ENCODE measurements around the gene IFT20.
"Not testable (repeated sequence)": the region's sequence is repeated elsewhere in the genome, so short reads cannot be mapped to it uniquely, and the experiment has no call there.

Gene IFT20

DNA sequence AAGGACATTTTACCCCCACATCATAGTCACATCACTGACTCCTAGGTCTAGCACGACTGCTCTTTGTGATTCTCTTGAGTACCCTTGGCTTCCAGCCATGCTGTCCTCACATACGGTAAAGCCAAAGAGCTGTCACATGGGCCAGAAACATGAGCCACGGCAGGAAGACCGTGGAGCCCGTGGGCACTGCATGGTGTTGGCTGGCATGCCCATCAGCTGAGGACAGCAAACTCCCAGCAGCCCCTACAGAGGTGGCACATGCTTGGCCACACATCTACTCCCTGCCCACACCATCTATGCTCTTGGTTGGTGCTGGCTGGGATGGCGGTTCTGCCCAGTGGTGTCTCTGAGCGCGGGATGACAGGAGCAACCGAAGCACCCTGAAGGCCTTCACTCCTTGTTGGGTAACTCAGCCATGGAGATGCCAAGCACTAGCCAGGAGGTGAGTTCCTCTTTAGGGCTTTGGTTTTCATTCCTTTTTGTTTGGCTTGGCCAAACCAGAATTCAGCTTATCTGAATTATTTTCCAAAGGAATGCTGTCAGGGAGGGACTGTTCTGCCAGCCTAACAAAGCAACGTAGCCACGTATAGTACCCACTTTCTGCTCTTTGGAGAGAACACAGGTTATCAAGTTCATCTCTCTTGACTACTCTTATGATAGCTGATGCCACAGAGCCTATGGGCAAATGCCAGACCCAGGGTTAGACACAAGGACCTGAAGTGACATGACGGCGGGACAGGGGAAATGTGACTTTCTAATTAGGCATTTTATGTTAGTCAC lies 10.3 kb upstream of the IFT20 start:
- Histone ChIP-seq H3K27ac (ENCODE audit: low read depth, low read length) (peak overlapping the region; percentile 75), H3K4me3 (ENCODE audit: low read depth, low read length) (no peak overlapping the region), H3K79me2 (ENCODE audit: control insufficient read depth, insufficient read depth, low read length, unreplicated experiment) (no peaks in the 10 kb centered on the region), H3K4me1 (ENCODE audit: control insufficient read depth, insufficient read depth, low read length, unreplicated experiment) (peaks cover 29% of the 10 kb centered on the region), H3K36me3 (ENCODE audit: insufficient read depth, low read length) (peaks cover 40% of the 10 kb centered on the region), H3K27me3 (ENCODE audit: insufficient read depth, low read length) (no peaks in the 10 kb centered on the region), H2AFZ (ENCODE audit: low read length, unreplicated experiment) (no peak overlapping the region)

DNA sequence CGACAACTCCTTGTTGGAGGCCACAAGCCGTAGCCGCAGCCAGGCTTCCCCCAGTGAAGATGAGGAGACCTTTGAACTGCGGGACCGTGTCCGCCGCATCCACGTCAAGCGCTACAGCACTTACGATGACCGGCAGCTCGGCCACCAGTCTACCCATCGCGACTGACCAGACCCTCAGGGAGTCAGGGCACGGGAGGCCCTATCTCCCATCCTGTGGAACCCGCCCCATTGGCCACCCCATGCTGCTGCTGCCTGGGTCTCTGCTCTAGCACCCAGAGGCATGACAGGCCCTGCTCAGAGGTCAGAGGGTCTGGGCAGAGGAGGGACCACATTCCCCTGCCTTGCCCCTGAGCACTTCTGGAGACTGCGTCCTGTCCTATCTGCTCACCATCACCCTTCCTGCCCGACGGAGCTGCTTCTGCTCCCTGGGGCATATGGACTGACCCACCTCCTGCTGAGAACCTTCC lies 9.2 kb upstream of the IFT20 start:
- Histone ChIP-seq H3K27me3 (ENCODE audit: insufficient read depth, low read length) (no peaks in the 10 kb centered on the region), H2AFZ (ENCODE audit: low read length, unreplicated experiment) (no peak overlapping the region), H3K4me1 (ENCODE audit: control insufficient read depth, insufficient read depth, low read length, unreplicated experiment) (peaks cover 29% of the 10 kb centered on the region), H3K27ac (ENCODE audit: low read depth, low read length) (no peak overlapping the region), H3K79me2 (ENCODE audit: control insufficient read depth, insufficient read depth, low read length, unreplicated experiment) (peaks cover 6% of the 10 kb centered on the region), H3K4me3 (ENCODE audit: low read depth, low read length) (no peak overlapping the region), H3K36me3 (ENCODE audit: insufficient read depth, low read length) (peaks cover 36% of the 10 kb centered on the region)

DNA sequence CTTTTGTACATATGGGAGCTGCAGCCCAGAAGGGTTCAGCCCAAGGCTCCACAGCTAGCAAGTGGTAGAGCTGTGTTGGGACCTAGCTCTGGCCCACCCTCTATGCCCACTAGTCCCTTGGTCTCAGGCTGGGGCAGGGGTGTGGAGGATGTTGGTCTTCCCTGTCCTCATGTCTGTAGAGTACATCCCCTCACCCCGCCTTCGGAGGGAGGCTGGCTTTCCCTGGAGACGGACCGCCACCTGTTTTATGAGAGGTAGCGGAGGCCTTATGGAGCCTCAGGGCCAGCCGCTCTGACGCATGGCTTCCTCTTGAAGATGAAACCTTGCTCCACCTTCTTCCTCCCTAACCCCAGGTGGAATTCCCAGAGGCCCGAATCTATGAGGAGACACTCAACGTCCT lies 8.7 kb upstream of the IFT20 start:
- H3K4me3 ChIP-seq (ENCODE audit: low read depth, low read length) = no peak overlapping the region
- peaks cover 9% of the 10 kb centered on the region for H3K79me2 ChIP-seq (ENCODE audit: control insufficient read depth, insufficient read depth, low read length, unreplicated experiment)
- no peak overlapping the region for H3K27ac ChIP-seq (ENCODE audit: low read depth, low read length)
- no peaks in the 10 kb centered on the region for H3K27me3 ChIP-seq (ENCODE audit: insufficient read depth, low read length)
- peaks cover 29% of the 10 kb centered on the region for H3K4me1 ChIP-seq (ENCODE audit: control insufficient read depth, insufficient read depth, low read length, unreplicated experiment)
- peaks cover 36% of the 10 kb centered on the region for H3K36me3 ChIP-seq (ENCODE audit: insufficient read depth, low read length)
- no peak overlapping the region for H2AFZ ChIP-seq (ENCODE audit: low read length, unreplicated experiment)

DNA sequence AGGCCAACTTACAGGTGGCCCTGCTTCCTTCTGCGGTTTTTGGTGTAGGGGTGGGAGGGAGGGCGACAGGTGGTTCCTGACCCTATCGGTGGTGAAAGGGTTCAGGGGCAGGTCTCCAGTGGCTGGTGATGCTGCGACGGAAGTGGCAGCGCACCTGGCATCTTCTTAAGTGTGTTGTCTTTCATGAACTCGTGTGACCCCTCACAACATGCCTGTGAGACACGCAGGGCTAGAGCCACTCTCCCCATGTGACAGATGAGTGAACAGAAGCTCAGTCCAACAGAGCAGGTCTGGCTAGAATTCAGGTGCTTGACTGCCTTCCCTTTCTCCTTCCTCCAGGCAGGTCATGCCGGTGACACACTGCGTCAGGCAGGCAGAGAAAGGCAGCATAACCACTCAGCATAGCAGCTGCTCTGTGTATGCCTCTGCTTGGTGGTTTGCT lies 8.2 kb upstream of the IFT20 start:
- peaks cover 12% of the 10 kb centered on the region for H3K79me2 ChIP-seq (ENCODE audit: control insufficient read depth, insufficient read depth, low read length, unreplicated experiment)
- peaks cover 36% of the 10 kb centered on the region for H3K36me3 ChIP-seq (ENCODE audit: insufficient read depth, low read length)
- H3K4me3 ChIP-seq (ENCODE audit: low read depth, low read length) = no peak overlapping the region
- peaks cover 32% of the 10 kb centered on the region for H3K4me1 ChIP-seq (ENCODE audit: control insufficient read depth, insufficient read depth, low read length, unreplicated experiment)
- H3K27ac ChIP-seq (ENCODE audit: low read depth, low read length) = no peak overlapping the region
- no peak overlapping the region for H2AFZ ChIP-seq (ENCODE audit: low read length, unreplicated experiment)
- no peaks in the 10 kb centered on the region for H3K27me3 ChIP-seq (ENCODE audit: insufficient read depth, low read length)

DNA sequence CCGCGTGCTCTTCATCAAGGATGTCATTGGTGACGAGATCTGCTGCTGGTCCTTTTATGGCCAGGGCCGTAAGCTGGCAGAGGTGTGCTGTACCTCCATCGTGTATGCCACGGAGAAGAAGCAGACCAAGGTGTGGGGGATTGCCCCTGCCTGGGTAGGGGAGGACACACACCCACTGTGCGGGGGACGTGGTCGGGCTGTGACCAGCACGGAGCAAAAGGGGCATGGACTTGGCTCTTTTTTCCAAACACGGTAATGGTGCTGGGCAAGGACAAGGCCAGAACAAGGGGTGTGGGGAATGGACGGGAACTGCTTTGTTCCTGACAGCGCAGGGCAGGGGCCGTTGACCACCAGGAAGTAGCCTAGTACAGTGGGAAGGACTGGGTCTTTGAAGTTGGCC lies 7.0 kb upstream of the IFT20 start:
- Histone ChIP-seq H2AFZ (ENCODE audit: low read length, unreplicated experiment) (no peak overlapping the region), H3K4me3 (ENCODE audit: low read depth, low read length) (no peak overlapping the region), H3K27me3 (ENCODE audit: insufficient read depth, low read length) (no peaks in the 10 kb centered on the region), H3K27ac (ENCODE audit: low read depth, low read length) (no peak overlapping the region), H3K4me1 (ENCODE audit: control insufficient read depth, insufficient read depth, low read length, unreplicated experiment) (peaks cover 35% of the 10 kb centered on the region), H3K36me3 (ENCODE audit: insufficient read depth, low read length) (peaks cover 36% of the 10 kb centered on the region), H3K79me2 (ENCODE audit: control insufficient read depth, insufficient read depth, low read length, unreplicated experiment) (peaks cover 23% of the 10 kb centered on the region)

DNA sequence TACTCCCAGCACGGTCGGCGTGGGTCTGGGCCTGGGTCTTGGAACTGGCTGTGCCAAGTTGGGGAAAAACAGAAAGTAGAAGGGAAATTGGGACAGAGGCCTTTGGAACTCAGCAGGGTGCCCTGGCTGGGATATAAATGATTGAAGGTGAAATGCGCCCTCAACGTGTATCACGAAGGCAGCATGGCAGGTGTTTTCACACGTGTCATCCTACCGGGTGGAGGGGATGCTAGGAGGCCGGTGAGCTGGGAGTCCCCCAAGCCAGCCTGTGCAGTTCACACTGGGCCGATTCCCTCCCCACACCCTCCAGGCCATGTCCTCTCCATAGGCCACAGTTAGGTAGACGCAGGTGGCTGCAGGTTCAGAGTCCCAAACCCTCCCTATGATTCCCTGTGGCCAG lies 6.2 kb upstream of the IFT20 start:
- Histone ChIP-seq H3K27ac (ENCODE audit: low read depth, low read length) (no peak overlapping the region), H3K27me3 (ENCODE audit: insufficient read depth, low read length) (no peaks in the 10 kb centered on the region), H2AFZ (ENCODE audit: low read length, unreplicated experiment) (no peak overlapping the region), H3K4me3 (ENCODE audit: low read depth, low read length) (no peak overlapping the region), H3K4me1 (ENCODE audit: control insufficient read depth, insufficient read depth, low read length, unreplicated experiment) (peaks cover 33% of the 10 kb centered on the region), H3K79me2 (ENCODE audit: control insufficient read depth, insufficient read depth, low read length, unreplicated experiment) (peaks cover 31% of the 10 kb centered on the region), H3K36me3 (ENCODE audit: insufficient read depth, low read length) (peaks cover 34% of the 10 kb centered on the region)

DNA sequence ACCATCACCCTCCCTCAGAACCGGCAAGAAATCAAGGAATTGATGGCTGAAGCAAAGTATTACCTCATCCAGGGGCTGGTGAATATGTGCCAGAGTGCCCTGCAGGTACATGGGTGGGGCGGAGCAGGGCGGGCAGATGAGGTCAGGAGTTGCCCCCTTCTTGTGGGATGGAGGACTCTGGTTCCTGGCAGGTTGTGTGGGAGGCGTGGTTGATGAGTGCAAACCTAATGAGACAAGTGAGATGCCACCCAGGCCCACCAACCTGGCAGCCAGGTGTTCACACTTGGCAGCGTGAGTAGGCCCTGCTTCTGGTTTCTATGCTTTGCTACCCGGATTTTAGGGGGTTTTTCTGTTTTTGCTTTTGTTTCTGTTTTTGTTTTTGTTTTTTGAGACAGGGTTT lies 5.1 kb upstream of the IFT20 start:
- Histone ChIP-seq H3K27ac (ENCODE audit: low read depth, low read length) (no peak overlapping the region), H3K79me2 (ENCODE audit: control insufficient read depth, insufficient read depth, low read length, unreplicated experiment) (peaks cover 37% of the 10 kb centered on the region), H3K27me3 (ENCODE audit: insufficient read depth, low read length) (no peaks in the 10 kb centered on the region), H2AFZ (ENCODE audit: low read length, unreplicated experiment) (no peak overlapping the region), H3K36me3 (ENCODE audit: insufficient read depth, low read length) (peaks cover 29% of the 10 kb centered on the region), H3K4me1 (ENCODE audit: control insufficient read depth, insufficient read depth, low read length, unreplicated experiment) (peaks cover 24% of the 10 kb centered on the region), H3K4me3 (ENCODE audit: low read depth, low read length) (no peak overlapping the region)

DNA sequence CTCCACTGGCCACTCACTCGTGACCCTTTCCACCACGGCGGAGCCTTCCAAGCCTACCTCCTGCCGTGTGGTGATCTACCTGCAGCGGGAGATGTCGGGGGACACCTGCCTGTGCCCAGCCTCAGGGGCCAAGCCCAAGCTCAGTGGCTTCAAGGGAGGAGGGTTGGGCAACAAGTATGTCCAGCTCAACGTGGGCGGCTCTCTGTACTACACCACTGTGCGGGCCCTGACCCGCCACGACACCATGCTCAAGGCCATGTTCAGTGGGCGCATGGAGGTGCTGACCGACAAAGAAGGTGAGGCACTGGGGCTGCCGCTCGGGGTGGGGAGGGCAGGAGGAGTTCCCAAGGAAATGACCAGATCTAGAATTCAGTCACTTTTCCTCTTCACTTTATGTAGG lies 4.2 kb upstream of the IFT20 start:
- Histone ChIP-seq H3K4me3 (ENCODE audit: low read depth, low read length) (no peak overlapping the region), H3K27me3 (ENCODE audit: insufficient read depth, low read length) (no peaks in the 10 kb centered on the region), H3K36me3 (ENCODE audit: insufficient read depth, low read length) (peaks cover 21% of the 10 kb centered on the region; the same call in 1 of the 2 replicates), H2AFZ (ENCODE audit: low read length, unreplicated experiment) (no peak overlapping the region), H3K27ac (ENCODE audit: low read depth, low read length) (no peak overlapping the region), H3K79me2 (ENCODE audit: control insufficient read depth, insufficient read depth, low read length, unreplicated experiment) (peaks cover 44% of the 10 kb centered on the region), H3K4me1 (ENCODE audit: control insufficient read depth, insufficient read depth, low read length, unreplicated experiment) (peaks cover 25% of the 10 kb centered on the region)

DNA sequence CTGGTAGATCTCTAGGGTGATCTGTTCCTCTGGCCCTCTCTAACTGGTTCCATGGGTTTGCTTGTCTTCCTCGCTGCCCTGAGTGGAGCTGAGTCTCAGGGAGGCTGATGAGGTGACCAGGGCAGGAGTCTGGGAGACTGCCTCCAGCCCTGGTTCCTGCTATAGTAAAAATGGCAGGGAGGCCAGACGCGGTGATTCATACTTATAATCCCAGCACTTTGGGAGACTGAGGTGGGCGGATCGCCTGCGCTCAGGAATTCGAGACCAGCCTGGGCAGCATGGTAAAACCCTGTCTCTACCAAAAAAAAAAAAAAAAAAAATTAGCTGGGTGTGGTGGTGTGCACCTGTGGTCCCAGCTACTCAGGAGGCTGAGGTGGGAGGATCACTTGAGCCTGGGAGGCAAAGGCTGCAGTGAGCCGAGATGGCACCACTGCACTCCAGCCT lies 3.5 kb upstream of the IFT20 start:
- not testable (repeated sequence) for H3K4me3 ChIP-seq (ENCODE audit: low read depth, low read length); H2AFZ ChIP-seq (ENCODE audit: low read length, unreplicated experiment); H3K27me3 ChIP-seq (ENCODE audit: insufficient read depth, low read length)
- Histone ChIP-seq H3K79me2 (ENCODE audit: control insufficient read depth, insufficient read depth, low read length, unreplicated experiment) (peaks cover 50% of the 10 kb centered on the region), H3K36me3 (ENCODE audit: insufficient read depth, low read length) (peaks cover 14% of the 10 kb centered on the region; the same call in 1 of the 2 replicates), H3K27ac (ENCODE audit: low read depth, low read length) (peak overlapping the region; percentile 45), H3K4me1 (ENCODE audit: control insufficient read depth, insufficient read depth, low read length, unreplicated experiment) (peaks cover 32% of the 10 kb centered on the region)

DNA sequence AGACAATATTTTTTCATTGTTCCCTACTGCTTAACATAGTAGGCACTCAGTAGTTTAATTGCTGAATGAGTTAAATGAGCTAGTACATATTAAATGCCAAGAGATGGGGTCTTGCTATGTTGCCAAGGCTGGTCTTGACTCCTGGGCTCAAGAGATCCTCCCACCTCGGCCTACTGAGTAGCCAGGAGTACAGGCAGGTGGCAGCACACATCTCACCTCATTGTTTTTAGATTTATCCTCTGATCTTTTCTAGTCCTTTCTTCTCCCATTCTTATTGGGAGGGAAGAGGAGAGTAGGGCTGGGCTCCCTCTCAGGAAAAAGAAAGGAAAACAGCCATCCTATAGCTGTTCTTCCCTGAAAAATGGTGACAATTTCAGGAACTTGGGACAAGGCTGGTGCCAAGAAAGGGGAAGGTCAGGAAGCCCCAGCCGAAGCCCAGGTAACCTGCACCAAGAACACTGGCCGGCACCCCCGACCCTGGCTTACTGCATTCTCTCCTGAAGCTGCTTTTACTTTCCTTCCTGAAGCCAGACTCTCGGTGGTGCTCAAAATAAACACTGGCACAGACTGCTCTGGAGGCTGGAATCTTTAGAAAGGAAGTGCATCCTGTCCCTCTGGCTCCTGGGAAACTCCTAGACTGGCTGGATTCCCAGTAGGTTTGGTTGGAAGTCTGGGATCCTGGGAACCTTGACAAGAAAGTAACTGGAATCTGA lies 2.9 kb upstream of the IFT20 start:
- Histone ChIP-seq H3K4me3 (ENCODE audit: low read depth, low read length) (no peak overlapping the region), H3K79me2 (ENCODE audit: control insufficient read depth, insufficient read depth, low read length, unreplicated experiment) (peaks cover 56% of the 10 kb centered on the region), H2AFZ (ENCODE audit: low read length, unreplicated experiment) (no peak overlapping the region), H3K27ac (ENCODE audit: low read depth, low read length) (peak overlapping the region; percentile 45), H3K36me3 (ENCODE audit: insufficient read depth, low read length) (peaks cover 13% of the 10 kb centered on the region; the same call in 1 of the 2 replicates), H3K4me1 (ENCODE audit: control insufficient read depth, insufficient read depth, low read length, unreplicated experiment) (peaks cover 32% of the 10 kb centered on the region), H3K27me3 (ENCODE audit: insufficient read depth, low read length) (no peaks in the 10 kb centered on the region)
